Measurements from ENCODE around the gene COL10A1. TPM values are rescaled to one million over a fixed set of nuclear protein-coding genes. Genes with fewer than 3 reads are reported as not detected.
A peak's percentile ranks its signal among the peaks of the same experiment; 100 is the strongest.

Gene COL10A1
- total and polyA plus RNA-seq, 2 of the 4 experiments (the other 2 are of a cell fraction): 0.05 TPM; not detected in 1

GRCh38 chr6:116073765-116074440, 52.0 kb downstream of the COL10A1 start:
- Histone ChIP-seq H4K8ac (ENCODE audit: low read depth in 2 of 2, low read length in 2 of 2) (peak overlapping the region in 1 of 2 experiments; percentile 66; a peak in 2 of 4 replicates), H3K9me3 (ENCODE audit: control insufficient read depth, insufficient read depth, low read length) (no peaks in the 10 kb centered on the region), H3K56ac (ENCODE audit: extremely low read depth, insufficient read depth, low read length) (no peak overlapping the region), H2BK5ac (ENCODE audit: low read depth, low read length, poor library complexity, severe bottlenecking) (peak overlapping the region; percentile 92), H3K9me1 (ENCODE audit: insufficient read depth, low read length) (peaks cover 11% of the 10 kb centered on the region), H3K4me1 (ENCODE audit: control insufficient read depth, insufficient read depth, low read length) (peaks cover 11% of the 10 kb centered on the region), H4K91ac (ENCODE audit: insufficient read depth, low read depth, low read length) (peak overlapping the region; percentile 68), H3K18ac (ENCODE audit: low read depth, low read length) (no peak overlapping the region; the same call in 1 of the 2 replicates), H2AK5ac (ENCODE audit: low read depth, low read length) (peak overlapping the region; percentile 20; the same call in 1 of the 2 replicates), H4K5ac (ENCODE audit: low read depth, low read length) (no peak overlapping the region), H2BK120ac (ENCODE audit: low read depth, low read length) (peak overlapping the region; percentile 69), H3K23ac (ENCODE audit: low read depth, low read length) (no peak overlapping the region), H3K4me2 (ENCODE audit: low read depth, low read length) (peak overlapping the region; percentile 73; the same call in 1 of the 2 replicates), H2AK9ac (replicated peaks; ENCODE audit: low read depth, low read length, poor library complexity) (peak overlapping the region; percentile 87), H3K9ac (ENCODE audit: low read depth, low read length) (no peak overlapping the region), H3K79me1 (ENCODE audit: low read depth in 1 of 2, low read length in 2 of 2) (no peaks in the 10 kb centered on the region; a peak in 1 of 4 replicates), H2BK15ac (ENCODE audit: low read depth, low read length) (peak overlapping the region; percentile 53; the same call in 2 of the 3 replicates), H3K14ac (replicated peaks; ENCODE audit: low read depth, low read length) (0 out of 2 replicates have a peak overlapping the region, but pooled peaks have one; percentile 50), H3K27ac (ENCODE audit: insufficient read depth, low read length) (no peak overlapping the region), H3K4ac (ENCODE audit: low read depth, low read length) (peak overlapping the region; percentile 68), H3K4me3 (ENCODE audit: insufficient read depth, low read depth, low read length) (no peak overlapping the region), H3K27me3 (ENCODE audit: control insufficient read depth, insufficient read depth, low read length) (no peaks in the 10 kb centered on the region), H4K20me1 (ENCODE audit: insufficient read depth, low read length) (no peaks in the 10 kb centered on the region), H2AFZ (replicated peaks; ENCODE audit: low read length, poor library complexity) (peak overlapping the region; percentile 40), H2BK20ac (ENCODE audit: low read depth, low read length) (peak overlapping the region; percentile 85), H3K36me3 (ENCODE audit: control insufficient read depth, insufficient read depth, low read length) (no peaks in the 10 kb centered on the region)
- peak; percentile 86 for ATAC-seq (ENCODE audit: low read depth)
- intact Hi-C loops (cut with micrococcal nuclease): no loop called here
- DNase-seq: peak; percentile 87
- in situ Hi-C loops (cut with MboI; ENCODE audit: low sequenced_read_pairs): no loop called here
- BruUV-seq (replicated peaks): no TSS peak
- dilution Hi-C loops (cut with HindIII; ENCODE audit: low sequenced_read_pairs, unreplicated experiment): no loop called here
- ChIA-PET CTCF (interaction anchor here (0.8 kb wide), 1 partner anchor 65 kb away, joined by 3 read pairs; no protein-coding TSS in a partner anchor), POLR2A (ENCODE audit: unreplicated experiment) (no interaction called here)
- TF ChIP-seq FOS (IDR thresholded peaks at IDR 0.05; ENCODE audit: low read depth, low read length) (peak; percentile 97), RFX5 (IDR thresholded peaks at IDR 0.05; ENCODE audit: low read depth, low read length) (no peak), CHD1 (IDR thresholded peaks at IDR 0.05; ENCODE audit: low read depth, low read length) (no peak), BHLHE40 (IDR thresholded peaks at IDR 0.05; ENCODE audit: low read depth, low read length) (peak; percentile 49; the same call in 1 of the 2 replicates), SMC3 (IDR thresholded peaks at IDR 0.05; ENCODE audit: low read depth, low read length) (no peak), NFE2L2 (IDR thresholded peaks at IDR 0.05; ENCODE audit: low read depth, low read length) (no peak)
- no CpG with 5 or more reads among the region's 2 CpGs for WGBS, 2 experiments (ENCODE audit: extremely low coverage in 2 of 2, insufficient read length in 1 of 2)
